Astrocyte of the cerebellum (primary cell): ENCODE data around the gene ULK4.

Experiments
- DNase-seq: peaks from one replicate; pipeline ENCODE4 v3.0.0-alpha.2; 2011; ENCODE audit warnings: low read depth
- H3K4me3 ChIP-seq: 2 replicates; pipeline ENCODE4 v1.5.1; 2011; ENCODE audit warnings: mild to moderate bottlenecking, low read depth, low read length, moderate library complexity
- CTCF ChIP-seq: IDR thresholded peaks from 2 replicates; pipeline ENCODE4 v1.5.1; 2012; ENCODE audit warnings: low read length, low read depth, moderate library complexity, mild to moderate bottlenecking; ENCODE audit errors: missing control alignments
- in situ Hi-C: cut with HindIII; loops from 2 replicates; pipeline ENCODE4 v1.10.0; 2017; ENCODE audit warnings: low sequenced_read_pairs

ULK4 gene

GRCh38 chr3:41329881-41330280, 632.0 kb downstream of the ULK4 start:
- TF ChIP-seq CTCF, result no peak
- H3K4me3 ChIP-seq, result no peak overlapping the region
- DNase-seq, result no peak
- in situ Hi-C loops, result no loop called here

GRCh38 chr3:41328926-41329325, 633.0 kb downstream of the ULK4 start:
- DNase-seq, result no peak
- no peak for TF ChIP-seq CTCF
- H3K4me3 ChIP-seq, result no peak overlapping the region
- in situ Hi-C loops, result no loop called here

GRCh38 chr3:41327718-41328117, 634.2 kb downstream of the ULK4 start:
- no peak for DNase-seq
- in situ Hi-C loops, result no loop called here
- H3K4me3 ChIP-seq, result no peak overlapping the region
- no peak for TF ChIP-seq CTCF

- no peak overlapping the region for H3K4me3 ChIP-seq
- in situ Hi-C loops, result no loop called here
- no peak for DNase-seq
- no peak for TF ChIP-seq CTCF
These were observed 637.8 kb downstream of the ULK4 start for GRCh38 chr3:41324156-41324475.

- in situ Hi-C loops, result no loop called here
- H3K4me3 ChIP-seq, result no peak overlapping the region
- TF ChIP-seq CTCF, result no peak
- DNase-seq, result no peak
These were observed 638.3 kb downstream of the ULK4 start for GRCh38 chr3:41323467-41324155.

GRCh38 chr3:41321642-41321980, 640.3 kb downstream of the ULK4 start:
- H3K4me3 ChIP-seq, result no peak overlapping the region
- DNase-seq, result no peak
- TF ChIP-seq CTCF, result no peak
- in situ Hi-C loops, result no loop called here

- no peak for TF ChIP-seq CTCF
- H3K4me3 ChIP-seq, result no peak overlapping the region
- no peak for DNase-seq
- in situ Hi-C loops, result no loop called here
These were observed 640.8 kb downstream of the ULK4 start for GRCh38 chr3:41320953-41321641.
